ENCODE results near the gene EXT2.

The EXT2 gene

DNA sequence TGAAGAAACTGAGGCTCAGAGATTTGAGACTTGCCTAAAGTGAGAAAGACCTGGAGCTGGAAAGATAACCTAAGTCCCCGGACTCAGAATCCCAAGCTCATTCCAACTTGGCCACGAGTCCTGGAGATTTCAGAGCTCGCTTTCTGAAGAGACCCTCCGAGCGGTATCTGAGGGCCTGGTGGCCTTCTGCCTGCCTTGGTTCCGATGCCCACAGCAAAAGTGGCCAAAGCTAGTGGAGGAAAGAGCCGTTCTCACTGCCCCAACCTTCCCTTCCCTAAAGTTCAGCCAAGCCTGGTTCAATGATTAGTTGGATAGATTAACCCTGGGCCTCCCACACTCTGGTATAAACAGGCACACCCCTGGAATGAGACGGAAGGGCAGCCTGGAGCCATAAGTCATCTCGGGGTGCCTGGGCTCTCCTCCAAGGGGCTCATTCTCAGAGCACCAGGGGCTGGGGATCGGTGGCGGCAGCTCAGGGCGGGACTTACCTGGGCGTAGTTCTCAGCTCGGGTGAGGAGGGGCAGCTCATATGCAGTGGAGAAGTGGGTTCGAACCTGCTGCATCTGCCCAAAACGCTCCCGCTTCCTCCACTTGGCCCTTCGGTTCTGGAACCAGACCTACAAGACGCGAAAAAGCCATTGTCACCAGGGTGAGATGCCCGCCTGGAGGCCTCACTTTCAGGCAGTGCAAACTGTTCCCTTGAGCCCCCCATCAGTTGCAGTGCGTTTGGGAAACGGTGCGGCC is 171.7 kb downstream of the EXT2 start:
- no peak for DNase-seq (ENCODE audit: low spot score)

DNA sequence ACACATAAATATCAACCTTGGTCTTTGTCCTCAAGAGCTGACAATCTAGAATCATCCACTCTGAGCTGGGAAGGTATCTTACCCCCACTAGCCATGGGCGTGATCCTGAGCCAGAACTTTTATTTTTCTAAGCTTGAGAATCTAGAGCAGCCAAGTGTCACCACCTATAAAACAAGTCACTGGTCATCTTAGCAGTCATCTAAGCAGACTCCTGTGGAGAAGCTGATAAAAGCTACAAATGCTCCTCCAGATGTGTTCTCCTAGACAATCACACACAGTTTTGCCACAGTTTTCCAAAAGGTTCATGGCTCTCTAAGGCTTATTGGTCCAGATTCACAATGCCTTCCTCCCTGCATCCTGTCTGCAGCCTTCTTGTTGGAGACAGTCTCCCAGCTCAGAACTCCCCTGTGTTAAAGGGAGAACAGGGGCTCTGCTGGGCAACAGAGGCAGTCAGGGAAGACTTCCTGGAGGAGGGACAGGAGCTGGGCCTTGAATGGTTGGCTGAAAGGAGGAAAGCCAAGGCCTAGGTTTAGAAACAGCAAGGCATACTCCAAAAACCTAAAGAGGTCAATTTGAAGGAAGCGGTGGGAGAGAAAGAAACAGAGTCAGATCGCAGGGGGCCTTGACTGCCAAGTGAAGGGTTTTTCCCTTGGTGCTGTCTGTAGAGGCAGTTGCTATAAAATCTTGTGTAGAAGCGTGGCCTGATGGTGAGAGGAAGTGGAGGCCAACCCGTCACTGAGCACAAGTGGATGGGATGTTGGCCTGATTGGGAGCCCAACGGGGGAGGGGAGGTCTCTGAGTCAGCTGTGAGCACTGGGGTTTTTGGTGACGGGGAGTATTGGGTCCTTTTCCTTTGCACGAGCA is 172.5 kb downstream of the EXT2 start:
- no peak for DNase-seq (ENCODE audit: low spot score)

DNA sequence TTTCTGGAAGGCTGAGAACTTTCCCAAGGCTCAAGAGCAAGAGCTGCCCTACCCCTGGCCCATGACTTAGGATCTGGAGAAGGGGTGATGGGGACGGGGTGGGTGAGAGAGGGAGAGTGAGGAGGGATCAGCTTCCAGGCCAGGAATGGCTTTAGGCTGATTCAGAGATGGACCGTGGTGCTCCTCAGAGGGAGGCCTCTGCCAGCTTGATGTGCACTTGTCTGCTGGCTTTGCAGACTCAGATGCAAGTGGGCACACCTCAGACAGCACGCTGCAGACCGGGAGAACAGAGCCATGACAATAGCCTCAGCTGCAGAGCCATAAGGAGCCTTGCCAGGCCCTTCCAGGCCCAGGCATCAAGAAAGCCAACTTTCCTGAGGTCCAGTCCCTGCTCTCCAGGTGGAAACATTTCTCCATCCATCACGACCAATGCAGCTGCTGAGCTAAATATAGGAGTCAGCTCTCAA is 173.2 kb downstream of the EXT2 start:
- DNase-seq (ENCODE audit: low spot score): no peak

GRCh38 chr11:44269369-44270351 is 174.2 kb downstream of the EXT2 start:
- no peak for DNase-seq (ENCODE audit: low spot score)

GRCh38 chr11:44270403-44271273 is 175.2 kb downstream of the EXT2 start:
- no peak for DNase-seq (ENCODE audit: low spot score)

- no peak for DNase-seq (ENCODE audit: low spot score)
Observed at GRCh38 chr11:44271286-44271685, 175.8 kb downstream of the EXT2 start.

DNA sequence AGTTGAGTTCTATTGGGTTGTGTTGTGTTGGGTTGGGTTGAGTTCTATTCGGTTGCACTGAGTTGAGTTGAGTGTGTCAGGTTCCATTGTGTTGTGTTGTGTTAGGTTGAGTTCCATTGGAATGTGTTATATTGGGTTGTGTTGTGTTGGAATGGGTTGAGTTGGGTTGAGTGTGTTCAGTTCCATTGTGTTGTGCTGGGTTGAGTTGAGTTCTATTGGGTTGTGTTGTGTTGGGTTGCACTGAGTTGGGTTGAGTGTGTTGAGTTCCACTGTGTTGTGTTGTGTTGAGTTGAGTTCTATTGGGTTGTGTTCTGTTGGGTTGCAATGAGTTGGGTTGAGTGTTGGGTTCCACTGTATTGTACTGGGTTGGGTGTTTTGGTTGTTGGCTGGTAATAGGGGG is 178.9 kb downstream of the EXT2 start:
- DNase-seq (ENCODE audit: low spot score): no peak

DNA sequence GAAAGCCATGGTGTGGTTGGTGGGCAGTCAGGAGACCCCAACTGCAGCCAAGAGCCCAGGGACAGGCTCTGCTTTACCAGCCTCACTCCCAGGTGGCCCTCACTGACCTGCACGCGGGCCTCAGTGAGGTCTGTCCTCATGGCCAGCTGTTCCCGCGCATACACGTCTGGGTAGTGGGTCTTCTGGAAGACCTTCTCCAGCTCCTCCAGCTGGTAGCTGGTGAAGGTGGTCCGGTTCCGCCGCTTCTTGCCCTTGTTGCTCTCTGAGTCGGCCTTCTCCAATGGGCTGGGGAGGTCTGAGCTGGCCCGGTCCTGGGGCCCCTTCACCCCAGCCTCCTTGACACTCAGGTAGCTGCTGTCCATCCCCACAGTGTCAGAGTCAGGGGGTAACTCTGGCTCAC is 179.8 kb downstream of the EXT2 start:
- DNase-seq (ENCODE audit: low spot score): no peak

GRCh38 chr11:44275961-44276550 is 180.6 kb downstream of the EXT2 start:
- DNase-seq (ENCODE audit: low spot score): no peak

DNA sequence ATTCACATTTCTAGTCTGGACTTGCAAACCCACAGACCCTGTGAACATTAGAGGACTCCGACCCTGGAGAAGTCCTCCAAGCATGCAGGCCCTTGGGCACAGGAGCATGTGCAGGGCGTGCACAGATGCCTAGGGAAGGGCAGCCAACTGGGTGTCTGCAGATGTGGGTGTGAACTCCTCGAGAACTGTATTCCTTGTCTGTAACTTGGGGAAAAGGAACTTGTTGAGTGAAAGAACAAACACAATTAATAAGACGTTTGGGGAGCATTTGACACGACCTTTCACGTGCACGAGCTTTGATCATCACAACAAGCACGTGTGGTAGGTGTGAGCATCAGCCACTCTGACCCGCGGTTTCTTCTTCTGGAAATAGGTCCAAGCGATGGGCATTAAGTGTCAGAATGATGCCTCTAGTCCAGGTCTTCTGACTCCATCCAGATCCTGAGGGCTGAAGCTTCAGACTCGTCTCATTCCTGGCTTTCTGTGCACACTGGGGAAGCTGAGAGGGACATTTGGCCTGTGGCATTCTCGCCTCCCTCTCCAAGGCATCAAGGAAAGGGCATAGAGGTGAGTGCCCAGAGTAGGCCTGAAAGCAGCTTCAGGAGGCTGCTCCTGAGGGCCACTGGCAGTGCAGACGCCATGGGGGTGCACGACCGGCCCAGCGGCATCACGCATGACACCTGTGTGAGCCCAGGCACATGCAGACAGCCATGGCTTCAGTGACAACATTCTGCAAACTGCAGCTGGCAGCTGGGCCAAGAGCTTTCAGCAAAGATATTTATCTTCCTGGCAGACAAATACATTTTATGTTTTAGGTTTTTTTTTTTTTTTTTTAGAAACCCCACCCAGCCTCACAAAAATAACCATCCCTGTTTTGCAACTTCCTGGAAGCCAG is 182.0 kb downstream of the EXT2 start:
- no peak for DNase-seq (ENCODE audit: low spot score)

DNA sequence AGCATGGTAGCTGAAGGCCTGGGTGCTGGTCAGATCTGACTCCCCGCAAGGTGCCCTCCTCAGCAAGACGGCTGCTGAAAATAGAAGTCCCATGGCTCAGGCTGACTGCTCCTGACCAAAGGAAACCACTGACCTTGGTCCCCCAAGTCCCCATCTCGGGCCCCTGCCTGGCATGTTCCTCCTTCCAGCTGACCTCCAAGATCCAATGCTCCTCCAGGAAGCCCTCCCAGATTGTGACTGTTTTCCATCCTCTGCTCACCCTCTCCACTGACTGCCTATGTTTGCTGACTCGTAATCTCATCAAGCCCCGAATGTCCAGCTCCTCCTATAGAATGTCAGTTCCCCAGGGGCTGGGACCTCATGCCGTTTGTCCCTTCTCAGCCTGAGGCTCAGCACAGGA is 184.0 kb downstream of the EXT2 start:
- DNase-seq (ENCODE audit: low spot score): no peak

GRCh38 chr11:44280257-44280656 is 184.8 kb downstream of the EXT2 start:
- no peak for DNase-seq (ENCODE audit: low spot score)

- no peak for DNase-seq (ENCODE audit: low spot score)
Observed at GRCh38 chr11:44281151-44281550, 185.7 kb downstream of the EXT2 start.

GRCh38 chr11:44282620-44283019 is 187.1 kb downstream of the EXT2 start:
- no peak for DNase-seq (ENCODE audit: low spot score)

GRCh38 chr11:44285756-44286155 is 190.3 kb downstream of the EXT2 start:
- no peak for DNase-seq (ENCODE audit: low spot score)

GRCh38 chr11:44286268-44286880 is 190.9 kb downstream of the EXT2 start:
- DNase-seq (ENCODE audit: low spot score): peak; percentile 64

- DNase-seq (ENCODE audit: low spot score): no peak
Observed at GRCh38 chr11:44286911-44287310, 191.4 kb downstream of the EXT2 start.

GRCh38 chr11:44288133-44288526 is 192.7 kb downstream of the EXT2 start:
- no peak for DNase-seq (ENCODE audit: low spot score)

DNA sequence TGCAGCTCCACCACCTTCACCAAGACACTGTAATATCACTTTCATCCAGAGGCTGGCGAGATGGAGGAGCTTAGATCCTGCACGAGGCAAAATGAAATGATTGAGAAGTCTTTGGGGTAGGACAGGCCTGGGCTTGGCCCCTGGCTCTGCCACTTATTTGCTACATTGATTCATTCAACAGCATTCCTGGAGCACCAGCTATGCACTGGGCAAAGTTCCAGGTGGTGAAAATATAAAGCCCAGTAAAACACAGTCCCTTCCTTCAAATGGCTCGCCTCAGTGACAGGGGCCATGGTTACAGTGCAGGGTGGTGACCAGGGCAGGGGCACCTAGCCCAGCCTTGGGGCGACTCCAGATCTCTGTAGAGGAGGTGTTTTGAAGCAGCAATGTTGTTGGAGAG is 194.7 kb downstream of the EXT2 start:
- no peak for DNase-seq (ENCODE audit: low spot score)
